HUDEP-2 (cell line): ENCODE measurements around the gene LMAN1L.
"Not testable (repeated sequence)": the region's sequence is repeated elsewhere in the genome, so short reads cannot be mapped to it uniquely, and the experiment has no call there.

Experiments used
- DNase-seq, 76 experiments: peaks; one replicate each; lab custom pipeline; 2025; ENCODE audit not compliant: unreplicated experiment in 76 of 76; lab: John Stamatoyannopoulos, UW

Gene LMAN1L

DNA sequence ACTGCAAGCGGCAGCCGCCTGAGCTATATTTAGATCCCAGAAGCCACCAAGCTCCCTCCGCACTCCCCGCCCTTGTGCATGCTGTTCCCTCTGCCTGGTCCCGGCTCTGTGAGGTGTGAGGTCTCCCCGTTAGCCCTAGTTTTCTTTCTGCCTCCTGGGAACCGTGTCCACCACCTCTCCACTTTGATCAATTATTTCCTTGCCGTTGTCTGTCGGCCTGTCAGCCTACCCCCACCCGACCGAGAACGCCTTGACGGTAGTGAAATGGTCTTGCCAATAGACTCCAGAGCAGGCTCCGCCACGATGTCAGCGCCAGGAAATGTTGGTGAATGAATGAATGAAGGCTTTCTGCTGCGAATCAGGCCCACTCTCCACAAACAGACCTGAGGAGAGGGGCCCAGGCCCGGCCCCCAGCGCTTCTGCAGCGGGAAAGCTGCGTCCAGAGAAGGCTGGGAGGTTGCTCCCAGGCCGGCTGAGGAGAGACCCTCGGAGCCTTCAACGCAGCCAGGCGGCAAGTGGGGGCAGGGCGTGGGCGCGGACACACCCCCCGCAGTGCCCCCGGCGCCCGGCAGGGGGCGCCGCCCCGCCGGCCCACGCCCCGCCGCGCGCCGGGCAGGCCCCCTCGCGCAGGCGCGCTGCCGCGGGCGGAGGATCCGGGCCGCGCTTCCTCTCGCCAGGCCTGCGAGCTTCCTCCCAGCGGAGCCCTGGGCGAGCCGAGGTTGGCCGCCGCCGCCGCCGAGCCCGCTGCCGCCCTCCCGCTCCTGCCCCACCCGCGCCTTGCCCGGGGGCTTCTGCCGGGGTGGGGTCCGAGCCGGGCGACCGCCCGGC is 31.0 kb upstream of the LMAN1L start, which contains the start of gene CSK:
Gene CSK (plus strand): TSS at position 650 of the 828 bp plus-strand sequence. CDS start 16,218 bp downstream, outside the sequence.
- DNase-seq = peak in 55 of 76 experiments; percentile 11 to 76 (median 46)

DNA sequence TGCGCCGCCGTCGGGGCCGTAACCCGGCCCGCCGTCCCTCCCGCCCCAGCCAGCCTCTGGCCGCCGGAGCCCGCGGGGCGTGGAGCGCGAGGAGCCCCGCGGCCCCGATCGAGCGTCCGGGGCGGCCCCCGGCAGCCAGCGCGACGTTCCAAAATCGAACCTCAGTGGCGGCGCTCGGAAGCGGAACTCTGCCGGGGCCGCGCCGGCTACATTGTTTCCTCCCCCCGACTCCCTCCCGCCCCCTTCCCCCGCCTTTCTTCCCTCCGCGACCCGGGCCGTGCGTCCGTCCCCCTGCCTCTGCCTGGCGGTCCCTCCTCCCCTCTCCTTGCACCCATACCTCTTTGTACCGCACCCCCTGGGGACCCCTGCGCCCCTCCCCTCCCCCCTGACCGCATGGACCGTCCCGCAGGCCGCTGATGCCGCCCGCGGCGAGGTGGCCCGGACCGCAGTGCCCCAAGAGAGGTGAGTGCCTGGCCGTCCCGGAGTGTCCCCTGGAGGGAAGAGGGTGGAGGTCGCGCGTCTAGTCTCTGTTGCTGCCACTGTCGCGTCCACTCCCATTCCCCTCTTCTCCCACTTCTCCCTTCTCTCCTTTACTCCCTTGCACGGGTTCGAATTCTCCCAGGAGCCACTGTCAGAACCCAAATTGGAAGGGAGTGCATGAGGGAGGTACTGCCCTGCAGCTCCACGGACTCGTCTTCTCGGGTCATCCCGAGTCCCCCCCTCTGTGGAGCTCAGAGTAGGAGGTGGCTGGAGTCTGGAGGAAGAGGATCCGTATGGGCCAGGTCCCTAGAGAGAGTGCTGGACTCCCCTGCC is 30.2 kb upstream of the LMAN1L start:
- peak in 4 of 76 experiments; percentile 7 to 19 (median 14) for DNase-seq

DNA sequence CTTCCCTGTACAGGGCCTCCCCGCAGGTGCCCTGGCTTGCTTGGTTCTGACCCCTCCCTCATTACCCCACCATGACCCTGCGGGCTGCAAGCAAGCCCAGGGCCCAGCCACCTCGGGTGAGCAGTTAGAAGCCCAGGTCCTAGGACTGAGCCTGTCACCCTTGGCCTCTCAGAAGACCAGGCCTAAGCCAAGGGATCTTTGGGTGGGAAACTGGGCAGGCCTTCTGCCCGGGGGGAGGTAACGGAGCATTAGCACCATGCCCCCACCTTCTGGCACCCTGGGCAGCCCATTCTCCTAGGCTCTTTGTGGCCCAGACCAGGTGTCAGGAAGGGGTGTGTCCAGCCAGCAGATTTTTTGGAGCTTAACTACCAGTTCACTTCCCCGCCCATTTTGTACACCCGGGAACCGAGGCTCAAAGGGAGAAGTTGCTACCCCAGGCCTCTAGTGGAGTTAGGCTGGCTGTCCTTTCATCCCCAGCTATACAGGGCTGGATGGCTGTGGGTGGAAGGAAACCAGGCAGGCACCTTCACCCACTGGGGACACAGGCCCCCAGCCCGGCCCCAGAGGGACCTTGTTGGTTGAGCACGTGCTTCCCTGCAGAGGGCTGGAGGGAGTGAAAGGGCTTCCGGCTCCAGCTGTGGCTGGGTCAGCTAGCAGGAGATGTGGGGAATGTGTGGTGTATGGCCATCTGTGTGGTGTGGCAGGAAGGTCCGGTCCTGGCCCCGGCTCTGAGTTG is 29.4 kb upstream of the LMAN1L start:
- peak in 41 of 76 experiments; percentile 4 to 67 (median 34) for DNase-seq

DNA sequence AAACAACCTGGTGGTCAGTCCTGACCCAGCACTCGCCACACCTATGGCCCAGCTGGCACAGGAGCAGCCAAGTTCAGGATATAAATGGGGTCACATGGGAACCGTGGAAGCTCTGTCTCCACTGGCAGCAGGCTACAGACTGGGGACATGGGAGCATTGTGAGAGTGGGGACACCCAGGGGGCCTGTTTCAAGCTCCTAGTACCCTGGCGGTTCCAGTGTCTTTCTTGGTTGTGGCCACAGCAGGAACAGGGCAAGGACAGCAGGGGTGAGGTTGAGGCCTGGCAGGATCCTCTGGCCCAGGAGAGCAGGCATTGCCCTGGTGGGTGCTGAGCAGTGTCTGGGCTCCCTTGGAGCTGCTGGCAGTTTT is 28.8 kb upstream of the LMAN1L start:
- peak in 5 of 76 experiments; percentile 16 to 47 (median 34) for DNase-seq

DNA sequence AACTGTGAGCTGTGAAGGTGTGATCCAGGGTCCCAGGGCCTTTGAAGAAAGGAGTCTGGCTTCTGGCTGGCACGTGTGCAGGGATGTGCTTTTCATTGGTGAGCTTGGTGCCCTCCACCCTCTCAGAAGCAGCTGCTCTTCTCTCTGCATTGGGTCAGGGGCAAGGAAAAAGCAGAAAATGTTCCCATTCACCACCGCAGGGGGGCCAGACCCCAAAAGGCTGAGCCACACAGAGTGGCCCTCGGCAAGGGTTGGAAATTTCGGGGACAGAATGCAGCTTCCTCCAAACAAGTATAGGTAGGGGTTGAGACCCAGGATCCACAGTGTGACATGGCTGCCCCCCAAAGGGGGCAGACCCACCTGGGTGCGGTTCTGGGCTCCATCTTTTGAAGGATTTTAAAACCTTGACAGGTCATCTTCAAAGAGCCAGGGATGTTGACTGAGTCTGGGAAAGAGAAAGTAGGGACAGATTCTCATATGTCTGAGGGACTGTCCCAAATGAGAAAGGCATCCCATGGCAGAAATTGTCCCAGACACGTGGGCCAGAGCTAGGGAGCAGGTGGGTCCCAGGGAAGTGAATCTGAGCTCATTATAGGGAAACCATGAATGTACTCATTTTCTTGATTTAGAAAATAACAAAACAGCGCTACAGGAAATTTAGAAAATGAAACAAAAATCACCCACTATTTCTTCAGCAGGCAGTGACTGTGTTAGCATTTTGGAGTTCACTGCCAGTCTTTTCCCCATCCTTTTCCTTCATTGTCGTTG is 28.0 kb upstream of the LMAN1L start:
- DNase-seq = no peak

DNA sequence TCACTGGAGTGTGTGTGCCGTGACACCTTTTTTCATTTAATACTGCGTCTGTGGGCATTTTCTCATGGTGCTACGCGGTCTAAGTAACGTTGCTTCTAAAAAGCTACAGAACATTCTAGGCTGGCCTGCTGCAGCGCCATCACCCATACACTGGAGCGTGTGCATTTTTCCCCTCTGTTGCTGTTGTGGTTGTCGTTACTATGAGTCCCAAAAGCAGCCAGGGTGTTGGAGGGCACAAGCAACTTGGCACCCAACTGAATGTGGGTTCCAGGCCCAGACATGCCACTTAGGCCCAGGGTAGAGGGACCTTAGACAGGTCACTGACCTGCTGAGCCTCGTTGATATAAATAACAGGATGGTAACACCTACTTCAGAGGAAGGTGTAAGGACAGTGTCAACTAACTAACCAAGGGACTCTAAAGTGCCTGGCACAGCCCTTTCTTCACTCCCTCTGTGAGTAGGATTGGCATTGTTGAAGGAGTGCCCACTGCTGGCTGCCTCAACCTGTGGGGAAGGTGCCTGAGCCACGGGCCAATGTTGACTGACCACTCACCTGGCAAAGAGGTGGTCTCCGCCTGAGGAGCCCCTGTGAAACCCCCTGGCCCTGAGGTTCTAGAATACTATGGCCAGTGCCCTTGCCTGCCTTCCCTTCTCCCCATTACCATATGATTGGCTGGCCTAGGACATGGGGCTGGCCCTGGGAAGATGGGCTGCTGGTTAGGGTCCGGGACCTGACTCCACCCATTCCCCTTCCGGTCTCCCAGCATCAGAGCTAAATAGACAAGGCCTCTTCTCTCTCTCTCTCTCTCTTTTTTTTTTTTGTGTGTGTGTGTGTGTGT is 27.2 kb upstream of the LMAN1L start:
- DNase-seq = no peak

DNA sequence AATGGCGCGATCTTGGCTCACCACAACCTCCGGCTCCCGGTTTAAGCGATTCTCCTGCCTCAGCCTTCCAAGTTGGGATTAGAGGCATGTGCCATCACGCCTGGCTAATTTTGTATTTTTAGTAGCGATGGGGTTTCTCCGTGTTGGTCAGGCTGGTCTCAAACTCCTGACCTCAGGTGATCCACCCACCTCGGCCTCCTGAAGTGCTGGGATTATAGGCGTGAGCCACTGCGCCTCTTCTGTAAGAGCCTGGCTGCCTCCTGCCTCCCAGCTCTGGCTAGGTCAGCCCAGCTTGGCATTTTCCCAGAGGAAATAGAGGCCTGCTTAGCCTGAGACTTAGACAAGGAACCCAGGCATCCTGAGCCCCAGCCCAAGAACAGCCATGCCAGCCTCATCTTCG is 26.6 kb upstream of the LMAN1L start:
- DNase-seq = not testable (repeated sequence)

DNA sequence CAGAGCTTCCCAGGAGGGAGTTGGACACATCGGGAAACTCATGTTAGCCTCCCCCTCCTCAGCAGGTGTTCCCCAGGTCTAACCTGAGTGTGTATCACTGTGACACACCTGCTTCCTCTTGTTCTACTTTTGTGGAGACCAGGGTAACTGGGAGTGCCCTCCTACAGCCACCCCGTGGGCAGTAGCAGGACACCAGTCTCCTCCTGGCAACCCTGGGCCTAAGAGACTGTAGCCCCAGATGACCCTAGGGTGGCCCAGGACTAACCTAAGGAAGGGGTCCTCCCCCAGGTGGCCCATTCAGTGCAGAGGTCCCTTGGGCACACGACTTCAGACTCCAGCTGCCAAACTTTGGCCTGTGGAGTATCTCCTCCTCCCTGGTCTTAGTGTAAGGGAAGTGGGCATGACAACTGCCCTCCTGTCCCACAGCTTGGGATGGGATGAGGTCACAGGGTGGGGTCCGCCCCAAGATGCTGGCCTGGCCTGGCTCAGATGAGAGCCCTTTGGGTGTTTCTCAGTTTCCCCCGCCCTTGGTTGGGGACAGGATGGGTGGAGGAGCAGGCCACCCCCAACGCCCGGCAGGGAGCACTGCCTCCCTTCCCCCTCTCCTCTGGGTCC is 26.0 kb upstream of the LMAN1L start:
- DNase-seq = peak in 4 of 76 experiments; percentile 6 to 24 (median 22)

DNA sequence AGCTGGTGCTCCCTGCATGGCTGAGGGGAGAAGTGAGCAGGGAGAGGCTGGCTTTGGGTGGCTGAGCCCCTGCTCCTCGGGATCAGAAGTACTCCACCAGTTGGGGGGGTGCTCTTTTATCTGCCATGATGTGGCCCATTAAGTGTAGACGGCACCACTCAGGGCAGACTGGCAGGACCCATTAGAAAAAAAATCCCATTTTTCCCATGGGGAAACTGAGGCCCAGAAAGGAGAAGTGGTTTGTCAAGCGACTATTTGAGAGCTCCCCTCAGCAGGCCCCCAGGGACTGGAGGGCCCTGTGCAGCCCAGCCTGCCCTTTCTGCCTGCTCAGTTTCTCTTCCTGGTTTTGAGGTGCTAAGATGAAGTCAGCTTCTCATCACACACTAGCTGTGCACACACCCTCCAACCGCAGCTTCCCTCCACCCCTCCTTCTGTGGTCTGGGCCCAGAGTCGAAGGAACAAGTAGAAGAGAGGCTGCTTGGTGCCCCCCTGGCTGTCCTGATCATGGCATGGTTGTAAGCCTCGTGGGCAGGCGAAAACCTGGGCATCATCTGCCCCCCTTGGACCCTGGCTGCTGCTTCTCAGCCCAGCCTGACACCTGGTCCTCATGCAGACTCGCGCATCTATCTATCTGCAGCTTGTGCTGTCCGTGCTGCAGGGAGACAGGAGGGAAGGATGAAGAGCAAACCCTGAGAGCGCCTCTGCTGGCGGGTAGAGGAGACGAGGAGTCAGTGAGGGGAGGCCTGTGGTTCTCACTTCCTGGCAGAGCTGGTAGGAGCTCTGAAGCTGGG is 25.2 kb upstream of the LMAN1L start:
- peak in 73 of 76 experiments; percentile 22 to 85 (median 68) for DNase-seq

DNA sequence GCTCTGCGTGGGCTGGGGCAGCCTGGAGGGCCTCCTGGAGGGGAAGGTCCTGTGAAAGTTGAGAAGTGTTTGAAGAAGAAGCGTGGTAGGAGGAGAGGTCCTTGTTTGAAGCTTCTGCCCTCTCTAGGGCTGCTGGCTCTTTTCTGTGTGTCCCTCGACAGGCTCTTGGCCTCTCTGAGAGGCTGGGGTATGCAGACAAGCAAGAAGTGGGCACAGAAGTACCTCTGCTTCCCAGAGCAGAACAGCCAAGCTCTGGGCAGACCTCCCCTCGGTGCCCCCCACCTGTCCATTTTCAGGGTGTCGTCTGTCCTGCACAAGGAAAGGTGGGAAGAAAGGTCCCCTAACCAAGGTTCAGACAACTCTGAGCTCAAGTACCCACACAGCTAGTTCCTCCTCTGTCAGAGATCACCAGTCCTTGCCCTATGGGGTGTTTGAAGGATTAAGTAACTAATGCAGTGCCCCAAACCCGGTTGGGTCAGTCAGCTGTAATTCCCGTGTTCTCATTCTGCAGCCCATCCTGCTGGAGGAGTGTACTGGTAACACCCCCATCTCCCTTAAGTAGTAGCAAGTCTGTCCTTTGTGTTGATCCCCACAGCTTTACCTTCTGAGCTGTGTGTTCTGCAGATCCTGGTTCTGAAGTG is 24.5 kb upstream of the LMAN1L start:
- DNase-seq = no peak

DNA sequence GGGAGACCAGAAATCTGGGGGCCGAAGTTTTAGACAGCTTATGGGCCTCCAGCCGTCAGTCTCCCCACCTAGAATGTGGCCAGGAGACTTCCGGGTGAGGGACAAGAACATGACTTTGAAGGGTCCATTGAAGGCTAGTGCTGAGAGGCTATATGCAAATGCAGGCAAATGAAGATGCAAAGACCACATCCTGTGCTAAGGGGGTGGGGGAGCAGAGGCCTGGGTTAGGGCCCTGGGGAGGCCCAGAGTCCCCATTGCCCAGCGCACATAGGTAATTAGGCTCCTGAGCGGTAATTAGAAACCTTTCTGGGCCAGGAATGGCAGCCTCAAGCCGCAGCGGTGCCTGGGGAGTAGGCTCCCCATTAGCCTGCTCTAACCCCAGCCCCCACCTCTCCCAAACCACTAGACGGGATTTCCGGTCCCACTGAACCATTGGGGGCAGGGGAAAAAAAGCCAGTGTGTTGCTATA is 23.9 kb upstream of the LMAN1L start:
- DNase-seq = no peak

DNA sequence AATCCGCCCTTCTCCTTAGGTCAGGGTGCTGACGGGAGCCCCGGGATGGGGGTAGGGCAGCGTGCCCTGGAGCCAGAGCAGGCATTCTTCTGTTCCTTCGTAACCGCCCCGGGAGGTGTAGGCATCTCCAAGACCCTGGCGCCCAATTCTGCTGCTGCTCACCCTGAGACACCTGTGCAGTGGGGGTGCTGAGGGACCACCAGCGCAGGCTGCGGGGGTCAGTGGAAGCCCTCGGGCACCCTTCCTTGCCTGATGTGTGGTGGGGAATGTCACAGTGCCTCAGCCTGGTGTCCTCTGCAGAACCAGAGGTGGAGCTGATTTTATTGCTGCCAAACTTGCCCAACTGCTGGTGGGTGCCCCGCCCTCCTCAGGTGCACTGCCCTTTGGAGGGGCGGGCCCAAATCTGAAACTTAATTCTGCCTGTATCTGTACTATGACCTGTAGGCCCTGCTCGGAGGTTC is 23.4 kb upstream of the LMAN1L start:
- DNase-seq = peak in 1 of 76 experiments; percentile 12

DNA sequence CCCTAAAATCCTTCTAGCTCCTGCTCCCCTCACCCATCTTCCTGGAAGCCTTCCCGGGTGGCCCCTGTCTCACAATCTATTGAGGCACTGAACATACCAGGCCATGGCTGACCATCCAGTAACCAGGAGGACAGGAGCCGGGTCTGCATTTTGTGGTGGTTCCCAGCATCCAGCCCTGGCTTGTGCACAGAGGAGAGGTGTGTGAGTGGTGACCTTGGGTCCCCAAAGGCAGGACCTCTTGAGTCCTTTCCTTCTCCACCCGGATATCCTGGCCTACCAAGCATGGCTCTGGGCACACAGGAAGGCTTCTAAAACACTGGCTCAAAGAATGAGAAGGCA is 22.9 kb upstream of the LMAN1L start:
- DNase-seq = no peak

DNA sequence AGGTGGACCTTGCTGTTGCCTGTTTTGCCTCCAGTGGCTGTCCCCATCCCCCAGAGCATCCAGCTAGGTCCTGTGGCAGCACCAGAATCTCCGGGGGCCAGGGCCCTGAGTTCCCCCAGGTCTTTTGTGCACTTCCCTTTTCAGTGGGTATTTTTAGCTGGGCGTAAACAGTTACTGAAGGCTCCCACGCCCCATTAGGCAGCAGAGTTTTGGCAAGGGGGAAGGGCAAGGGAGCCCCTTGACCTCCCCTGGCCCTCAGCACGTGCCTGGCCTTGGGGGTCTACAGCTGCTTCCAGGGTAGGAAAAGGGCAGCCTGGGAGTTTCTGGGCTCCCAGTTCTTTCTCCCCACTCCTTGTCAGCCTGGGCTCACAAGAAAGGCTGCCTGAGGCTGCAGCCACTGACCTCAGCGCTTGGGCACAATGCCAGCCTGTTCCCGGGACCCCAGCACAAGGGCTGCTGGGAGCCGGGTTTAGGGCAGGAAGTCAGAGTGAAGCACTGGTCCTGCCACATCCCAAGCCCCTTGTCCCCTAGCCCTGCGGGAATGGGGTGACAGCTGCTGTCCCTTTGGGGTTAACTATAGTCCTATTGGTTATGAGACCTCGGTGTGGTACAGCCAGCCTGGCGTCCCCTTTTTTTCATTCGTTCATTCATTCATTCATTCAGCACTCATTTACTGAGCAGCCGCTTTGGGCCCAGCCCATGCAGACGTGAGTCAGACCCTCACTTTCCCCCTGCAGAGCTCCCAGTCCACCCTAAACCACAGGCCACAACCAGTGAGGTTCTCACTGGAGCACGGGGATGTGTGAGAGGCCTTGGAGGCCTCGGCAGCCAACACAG is 22.3 kb upstream of the LMAN1L start:
- peak in 47 of 76 experiments; percentile 10 to 66 (median 35) for DNase-seq

DNA sequence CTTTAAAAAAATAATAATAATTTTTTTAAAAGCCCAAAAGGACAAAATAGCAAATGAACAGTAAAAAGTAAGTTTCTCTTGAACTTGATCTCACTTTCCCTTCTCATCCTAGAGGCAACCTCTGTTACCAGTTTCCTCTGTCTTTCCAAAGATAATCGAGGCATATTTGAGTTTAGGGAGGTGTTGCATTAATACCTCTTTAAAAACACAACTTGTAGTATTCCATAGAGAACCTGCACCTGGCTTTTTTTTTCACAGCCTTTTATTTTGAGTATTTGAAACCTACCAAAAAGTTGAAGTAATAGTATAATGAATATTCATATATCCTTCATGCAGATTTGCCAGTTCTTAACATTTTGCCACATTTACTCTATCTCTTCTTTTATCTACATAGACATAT is 21.6 kb upstream of the LMAN1L start:
- DNase-seq = no peak

DNA sequence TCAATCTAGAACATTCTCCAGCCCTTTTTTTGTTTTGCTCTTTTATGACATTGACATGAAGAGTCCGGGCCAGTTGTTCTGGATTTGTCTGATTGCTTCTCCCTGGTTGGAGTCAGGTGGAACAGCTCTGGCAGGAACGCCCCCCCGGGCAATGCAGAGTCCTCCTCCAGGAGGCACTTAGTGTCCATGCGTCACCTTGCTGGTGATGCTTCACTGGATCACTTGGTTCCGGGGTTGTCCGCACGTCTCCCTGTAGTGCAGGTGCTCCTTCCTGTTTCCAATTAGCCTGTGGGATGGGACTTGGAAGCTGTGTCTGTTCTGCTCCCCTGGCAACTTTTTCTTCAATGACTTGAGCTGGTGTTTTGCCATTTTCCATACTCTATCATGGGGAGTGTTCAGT is 21.0 kb upstream of the LMAN1L start:
- no peak for DNase-seq
